AG04450 (cell line): Measurements from ENCODE around the gene SIPA1L3. TPM values are rescaled to one million over a fixed set of nuclear protein-coding genes. Genes with fewer than 3 reads are reported as not detected.
A peak's percentile ranks its signal among the peaks of the same experiment; 100 is the strongest.
"Not testable (repeated sequence)": the region's sequence is repeated elsewhere in the genome, so short reads cannot be mapped to it uniquely, and the experiment has no call there.

Experiments
- CTCF ChIA-PET: fragments of 300-600, 350-600 bp; formaldehyde crosslinking; extraction: SDS; loops from one replicate; lab custom pipeline; 2022; ENCODE audit warnings: antibody characterized with exemption, inconsistent platforms; lab: Charles Lee
- POLR2A ChIA-PET: fragments of 350-600 bp; formaldehyde crosslinking; extraction: SDS; loops from one replicate; lab custom pipeline; 2021; ENCODE audit warnings: antibody characterized with exemption, inconsistent platforms; lab: Yijun Ruan, JAX
- DNase-seq: peaks from one replicate; pipeline ENCODE4 v3.0.0-alpha.2; 2011; ENCODE audit warnings: low read depth, low spot score
- H3K27ac ChIP-seq: one replicate; pipeline ENCODE4 v1.5.1; 2012; ENCODE audit warnings: low read depth, low read length, control low read depth
- H3K27me3 ChIP-seq: one replicate; pipeline ENCODE4 v1.6.0; 2012; ENCODE audit warnings: low read length; ENCODE audit not compliant: control insufficient read depth, insufficient read depth
- H3K4me3 ChIP-seq: 2 replicates; pipeline ENCODE4 v1.5.1; 2011; ENCODE audit warnings: mild to moderate bottlenecking, low read depth, low read length, control low read depth
- H3K9me3 ChIP-seq: 2 replicates; pipeline ENCODE4 v1.5.1; 2012; ENCODE audit warnings: low read length; ENCODE audit not compliant: control insufficient read depth, insufficient read depth
- polyA plus RNA-seq: library from polyadenylated mRNA; depleted of rRNA; stranded (reverse); fragments of >200 nt; gene quantifications from 2 replicates; pipeline ENCODE4 v1.2.3, GENCODE V29; 2011
- TF ChIP-seq, protein P1 (sequence below): IDR thresholded peaks from 2 replicates; pipeline ENCODE4 v1.5.1; 2011; ENCODE audit warnings: low read depth, low read length, control low read depth, inconsistent platforms

Gene SIPA1L3
- polyA plus RNA-seq, 1 experiment: 4.9 TPM

DNA sequence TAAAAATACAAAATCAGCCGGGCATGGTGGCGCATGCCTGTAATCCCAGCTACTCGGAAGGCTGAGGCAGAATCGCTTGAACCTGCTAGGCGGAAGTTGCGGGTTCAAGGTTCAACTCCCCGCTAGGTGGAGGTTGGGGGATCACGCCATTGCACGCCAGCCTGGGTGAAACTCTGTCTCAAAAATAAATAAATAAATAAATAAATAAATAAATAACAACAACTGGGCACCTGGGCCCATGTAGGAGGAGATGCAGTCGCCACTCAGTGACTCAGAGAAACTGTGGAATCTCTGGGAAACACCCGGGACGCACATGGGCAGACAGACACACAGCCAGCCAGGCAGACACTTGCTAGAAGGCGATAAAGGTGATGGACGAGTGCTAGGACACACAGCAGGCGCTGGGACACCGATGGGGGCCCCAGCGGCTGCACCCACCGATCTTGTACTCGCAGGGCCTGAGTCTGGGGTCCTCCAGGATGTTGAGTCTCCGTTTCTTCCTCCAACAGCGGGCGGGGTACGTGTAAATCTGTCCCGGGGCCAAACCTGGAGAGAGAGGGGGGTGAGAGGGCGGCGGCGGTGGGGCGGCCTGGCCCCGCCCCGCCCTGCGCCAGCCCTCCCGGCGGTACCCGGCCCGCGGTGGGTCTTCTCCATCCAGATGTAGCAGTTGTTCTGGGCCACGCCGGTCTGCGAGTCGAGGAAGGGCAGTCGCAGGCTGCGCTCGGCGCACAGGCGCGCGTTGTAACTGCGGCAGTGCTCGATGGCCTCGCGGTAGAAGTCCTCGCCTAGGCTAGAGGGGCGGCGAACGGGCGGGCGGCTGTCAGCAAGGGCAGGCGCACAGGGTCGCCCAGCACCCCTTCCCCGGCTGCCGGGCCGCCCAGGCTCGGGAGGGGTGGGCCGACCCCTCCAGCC, 315.2 kb downstream of the SIPA1L3 start:
- no peak overlapping the region for H3K4me3 ChIP-seq

DNA sequence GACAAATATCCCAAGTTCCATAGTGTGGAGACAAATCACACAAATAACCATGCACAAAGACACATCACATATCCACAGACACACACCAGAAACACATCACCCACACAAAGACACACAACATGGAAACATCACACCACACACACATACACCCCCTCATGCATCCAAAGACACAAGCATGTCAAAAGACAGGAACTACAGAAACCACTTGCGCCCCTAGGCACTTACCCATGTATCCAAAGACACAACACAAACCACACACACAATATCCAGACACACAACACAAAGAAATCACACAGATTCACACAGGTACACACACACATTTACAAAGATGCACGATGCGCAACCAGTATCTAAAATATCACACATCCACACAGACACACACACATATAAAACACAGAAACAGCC, 316.1 kb downstream of the SIPA1L3 start:
- no peaks in the 10 kb centered on the region for H3K27me3 ChIP-seq
- ChIA-PET CTCF (no interaction called here), POLR2A (no interaction called here)
- TF ChIP-seq, protein P1, sequence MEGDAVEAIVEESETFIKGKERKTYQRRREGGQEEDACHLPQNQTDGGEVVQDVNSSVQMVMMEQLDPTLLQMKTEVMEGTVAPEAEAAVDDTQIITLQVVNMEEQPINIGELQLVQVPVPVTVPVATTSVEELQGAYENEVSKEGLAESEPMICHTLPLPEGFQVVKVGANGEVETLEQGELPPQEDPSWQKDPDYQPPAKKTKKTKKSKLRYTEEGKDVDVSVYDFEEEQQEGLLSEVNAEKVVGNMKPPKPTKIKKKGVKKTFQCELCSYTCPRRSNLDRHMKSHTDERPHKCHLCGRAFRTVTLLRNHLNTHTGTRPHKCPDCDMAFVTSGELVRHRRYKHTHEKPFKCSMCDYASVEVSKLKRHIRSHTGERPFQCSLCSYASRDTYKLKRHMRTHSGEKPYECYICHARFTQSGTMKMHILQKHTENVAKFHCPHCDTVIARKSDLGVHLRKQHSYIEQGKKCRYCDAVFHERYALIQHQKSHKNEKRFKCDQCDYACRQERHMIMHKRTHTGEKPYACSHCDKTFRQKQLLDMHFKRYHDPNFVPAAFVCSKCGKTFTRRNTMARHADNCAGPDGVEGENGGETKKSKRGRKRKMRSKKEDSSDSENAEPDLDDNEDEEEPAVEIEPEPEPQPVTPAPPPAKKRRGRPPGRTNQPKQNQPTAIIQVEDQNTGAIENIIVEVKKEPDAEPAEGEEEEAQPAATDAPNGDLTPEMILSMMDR: no peak
- no peak overlapping the region for H3K27ac ChIP-seq
- no peak overlapping the region for H3K4me3 ChIP-seq
- no peaks in the 10 kb centered on the region for H3K9me3 ChIP-seq
- DNase-seq: no peak

More for the DNA sequence above, 315.2 kb downstream of the SIPA1L3 start:
- Histone ChIP-seq H3K27me3 (no peaks in the 10 kb centered on the region), H3K27ac (no peak overlapping the region), H3K9me3 (no peaks in the 10 kb centered on the region; the same call in 1 of the 2 replicates)
- TF ChIP-seq, protein P1: no peak
- ChIA-PET POLR2A (no interaction called here), CTCF (interaction anchor here (0.7 kb wide), 2 partner anchors 88 to 320 kb away, joined by 3 to 11 read pairs; no protein-coding TSS in a partner anchor)
- no peak for DNase-seq

DNA sequence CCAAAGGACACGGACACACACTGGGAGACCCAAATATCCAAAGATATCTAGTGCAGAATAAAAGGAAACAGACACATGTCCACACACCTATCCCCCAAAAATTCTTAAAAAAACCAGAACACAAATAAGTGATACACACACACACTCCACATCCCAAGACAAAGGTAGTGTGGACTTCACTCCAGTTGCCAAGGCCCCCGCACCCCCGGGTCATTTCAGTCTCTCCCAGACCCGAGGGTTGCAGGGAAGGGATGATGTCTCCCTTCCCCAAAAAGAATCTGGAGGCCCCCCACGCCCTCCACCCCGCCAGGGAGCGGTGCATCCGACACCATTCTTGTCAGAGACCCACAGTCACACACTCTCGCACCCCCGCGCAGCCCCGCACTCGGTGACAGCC, 316.6 kb downstream of the SIPA1L3 start:
- CTCF ChIA-PET: no interaction called here
- POLR2A ChIA-PET: no interaction called here

DNA sequence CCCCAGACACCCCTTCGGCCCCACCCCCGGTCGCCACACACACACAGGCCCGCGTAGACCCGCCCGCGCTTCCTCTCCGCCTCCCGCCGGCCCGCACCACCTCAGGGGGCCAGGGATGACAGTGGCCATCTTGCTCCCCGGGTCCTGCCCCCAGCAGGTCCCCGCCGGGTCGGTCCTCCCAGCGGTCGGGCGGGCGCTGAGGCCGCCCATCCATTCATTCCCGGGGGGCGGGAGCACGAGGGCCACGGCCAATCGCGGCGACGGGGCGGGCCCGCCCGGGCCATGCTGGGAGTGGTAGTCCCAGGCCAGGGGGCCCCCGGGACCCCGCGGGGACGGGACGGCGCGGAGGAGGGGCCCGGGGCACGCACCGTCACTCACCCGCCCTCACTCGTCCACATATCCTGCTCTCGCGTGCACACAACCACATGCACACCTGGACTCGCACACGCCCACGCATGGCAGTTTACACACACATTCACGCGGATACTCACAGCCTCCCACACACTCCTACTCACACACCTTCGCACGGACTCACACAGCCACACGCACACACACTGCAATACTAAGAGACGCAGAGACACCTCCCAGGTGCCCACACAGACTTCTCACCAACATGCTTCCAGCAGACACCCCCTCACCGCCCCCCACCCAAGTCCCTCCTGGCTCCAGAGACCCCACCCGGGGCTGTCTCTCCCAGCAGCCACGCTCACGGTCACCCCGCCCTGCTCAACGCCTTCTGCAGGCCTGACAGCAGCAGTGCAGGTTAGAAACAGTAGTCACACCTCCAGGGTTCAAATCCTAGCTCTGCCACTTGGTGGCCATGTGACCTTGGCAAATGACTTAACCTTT, 317.2 kb downstream of the SIPA1L3 start, which contains the start of gene DPF1:
Gene DPF1, minus strand, starts transcription at position 209 of the 849 bp plus-strand sequence. Its CDS starts 80 bp downstream, at position 129.
- TF ChIP-seq, protein P1: 0 out of 2 replicates have a peak, but pooled peaks have one; percentile 9
- Histone ChIP-seq H3K27me3 (no peaks in the 10 kb centered on the region), H3K4me3 (peak within 1 kb of the TSS; percentile 67), H3K9me3 (no peaks in the 10 kb centered on the region; the same call in 1 of the 2 replicates), H3K27ac (no peak within 1 kb of the TSS)
- no peak for DNase-seq
- POLR2A ChIA-PET: no interaction called here
- CTCF ChIA-PET: interaction anchor here (1.6 to 2.0 kb wide), 2 partner anchors 10 to 322 kb away, joined by 7 to 10 read pairs; no protein-coding TSS in a partner anchor

More for the DNA sequence above, 316.6 kb downstream of the SIPA1L3 start:
- no peak for DNase-seq
- H3K27me3 ChIP-seq: no peaks in the 10 kb centered on the region
- peak overlapping the region; percentile 67 for H3K4me3 ChIP-seq
- TF ChIP-seq, protein P1: no peak
- H3K27ac ChIP-seq: no peak overlapping the region
- H3K9me3 ChIP-seq: no peaks in the 10 kb centered on the region

DNA sequence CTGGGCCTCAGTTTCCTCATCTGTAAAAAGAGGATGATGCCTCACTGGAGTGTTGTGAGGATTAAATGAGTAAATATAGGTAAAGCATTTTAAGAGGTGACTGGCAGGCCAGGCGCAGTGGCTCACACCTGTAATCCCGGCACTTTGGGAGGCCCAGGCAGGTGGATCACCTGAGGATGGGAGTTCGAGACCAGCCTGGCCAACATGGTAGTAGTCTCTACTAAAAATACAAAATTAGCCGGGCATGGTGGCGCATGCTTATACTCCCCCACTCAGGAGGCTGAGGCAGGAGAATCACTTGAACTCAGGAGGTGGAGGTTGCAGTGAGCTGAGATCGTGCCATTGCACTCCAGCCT, 317.8 kb downstream of the SIPA1L3 start:
- POLR2A ChIA-PET: interaction anchor here (0.6 kb wide), 1 partner anchor 44 kb away, joined by 4 read pairs; no protein-coding TSS in a partner anchor

More for the DNA sequence above, 317.8 kb downstream of the SIPA1L3 start:
- not testable (repeated sequence) for H3K27ac ChIP-seq, H3K9me3 ChIP-seq, H3K4me3 ChIP-seq, H3K27me3 ChIP-seq, DNase-seq
- CTCF ChIA-PET: interaction anchor here (0.8 to 2.0 kb wide), 5 partner anchors 10 to 322 kb away, joined by 3 to 10 read pairs (median 3); no protein-coding TSS in a partner anchor
